ENCODE measurements around the gene SLC31A2.

SLC31A2 gene

GRCh38 chr9:113187929-113188595 lies 37.3 kb downstream of the SLC31A2 start:
- DNase-seq, result no peak

- no peak for DNase-seq
Measured at GRCh38 chr9:113192455-113192854, 41.6 kb downstream of the SLC31A2 start.

GRCh38 chr9:113199683-113200329 lies 49.0 kb downstream of the SLC31A2 start:
- DNase-seq, result no peak

- DNase-seq, result no peak
Measured at GRCh38 chr9:113205432-113205831, 54.6 kb downstream of the SLC31A2 start.

DNA sequence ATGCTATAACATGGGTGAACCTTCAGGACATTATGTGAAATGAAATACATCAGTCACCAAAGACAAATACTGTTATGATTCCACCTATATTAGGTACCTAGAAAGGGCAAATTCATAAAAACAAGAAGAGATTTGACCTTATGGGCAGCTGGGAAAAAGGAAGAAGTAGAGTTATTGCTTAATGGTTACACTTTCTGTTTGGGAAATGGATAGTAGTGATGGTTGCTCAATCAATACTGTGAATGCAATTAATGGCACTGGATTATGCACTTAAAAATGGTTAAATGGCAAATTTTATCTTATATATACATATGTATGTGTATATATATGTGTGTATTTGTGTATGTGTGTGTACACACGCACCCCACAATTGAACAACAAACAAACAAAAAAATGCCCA lies 55.1 kb downstream of the SLC31A2 start:
- DNase-seq, result no peak

DNA sequence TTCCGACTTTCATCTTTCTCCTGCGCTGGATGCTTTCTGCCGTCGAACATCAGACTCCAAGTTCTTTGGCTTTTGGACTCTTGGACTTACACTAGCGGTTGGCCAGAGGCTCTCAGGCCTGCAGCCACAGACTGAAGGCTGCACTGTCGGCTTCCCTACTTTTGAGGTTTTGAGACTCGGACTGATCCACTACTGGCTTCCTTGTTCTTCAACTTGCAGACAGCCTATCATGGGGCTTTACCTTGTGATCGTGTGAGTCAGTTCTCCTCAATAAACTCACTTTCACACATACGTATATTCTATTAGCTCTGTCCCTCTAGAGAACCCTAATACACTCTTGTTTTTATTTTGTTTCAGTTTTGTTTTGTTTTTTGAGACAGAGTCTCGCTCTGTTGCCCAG lies 60.0 kb downstream of the SLC31A2 start:
- no peak for DNase-seq

Measured in activated CD4-positive, CD25-positive, alpha-beta regulatory T cell (primary cell).